Measurements from ENCODE around the gene TBCD. TPM values are rescaled to one million over a fixed set of nuclear protein-coding genes. Genes with fewer than 3 reads are reported as not detected.

The TBCD gene
- total RNA-seq, 1 donor from 2014 or later: 156 TPM

DNA sequence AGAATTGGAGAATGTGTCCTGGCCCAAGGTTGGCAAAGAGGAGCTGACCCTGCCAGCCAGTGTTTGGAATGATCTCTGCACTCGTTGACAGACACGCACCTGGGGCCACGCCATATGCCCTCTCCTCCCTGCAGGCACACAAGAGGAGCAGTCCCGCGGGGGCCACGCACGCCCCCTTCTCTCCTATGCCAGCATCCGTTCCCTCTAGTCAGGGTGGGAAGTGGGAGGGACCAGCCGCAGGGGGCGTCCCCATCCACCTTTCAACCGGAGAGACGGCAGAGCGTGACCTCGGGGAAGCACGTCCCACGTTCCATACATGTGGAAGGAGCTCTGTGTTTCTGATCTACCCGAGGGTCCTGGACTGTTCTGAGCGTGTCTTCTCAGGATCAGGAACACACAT is 174.9 kb downstream of the TBCD start:
- Histone ChIP-seq H3K9me3 (no peaks in the 10 kb centered on the region), H3K27ac (no peak overlapping the region), H3K36me3 (peaks cover 74 to 75% of the 10 kb centered on the region in 2 donors), H3K4me3 (no peak overlapping the region), H3K4me1 (no peaks in the 10 kb centered on the region), H3K27me3 (no peaks in the 10 kb centered on the region)
- TF ChIP-seq CTCF (IDR thresholded peaks at IDR 0.05): no peak
- intact Hi-C loops (cut with DNase I): no loop called here
- DNase-seq (ENCODE audit: low spot score in 2 of 2): no peak

- Histone ChIP-seq H3K36me3 (peaks cover 73 to 79% of the 10 kb centered on the region in 2 donors), H3K4me1 (no peaks in the 10 kb centered on the region), H3K27ac (no peak overlapping the region), H3K27me3 (no peaks in the 10 kb centered on the region), H3K4me3 (no peak overlapping the region), H3K9me3 (no peaks in the 10 kb centered on the region)
- DNase-seq (ENCODE audit: low spot score in 2 of 2): no peak
- intact Hi-C loops (cut with DNase I): no loop called here
- no peak for TF ChIP-seq CTCF (IDR thresholded peaks at IDR 0.05)
These were observed 175.4 kb downstream of the TBCD start for GRCh38 chr17:82927311-82927660.

GRCh38 chr17:82927661-82928601 is 176.1 kb downstream of the TBCD start:
- intact Hi-C loops (cut with DNase I): no loop called here
- no peak for TF ChIP-seq CTCF (IDR thresholded peaks at IDR 0.05)
- peaks cover 79 to 81% of the 10 kb centered on the region in 2 donors for H3K36me3 ChIP-seq
- no peaks in the 10 kb centered on the region for H3K4me1 ChIP-seq
- no peak overlapping the region for H3K27ac ChIP-seq
- no peak for DNase-seq (ENCODE audit: low spot score in 2 of 2)
- H3K4me3 ChIP-seq: no peak overlapping the region
- no peaks in the 10 kb centered on the region for H3K27me3 ChIP-seq
- no peaks in the 10 kb centered on the region for H3K9me3 ChIP-seq

GRCh38 chr17:82929011-82929622 is 177.3 kb downstream of the TBCD start:
- Histone ChIP-seq H3K4me1 (no peaks in the 10 kb centered on the region), H3K36me3 (peaks cover 74 to 86% of the 10 kb centered on the region in 2 donors), H3K27ac (no peak overlapping the region), H3K9me3 (no peaks in the 10 kb centered on the region), H3K27me3 (no peaks in the 10 kb centered on the region), H3K4me3 (no peak overlapping the region)
- intact Hi-C loops (cut with DNase I): no loop called here
- no peak for TF ChIP-seq CTCF (IDR thresholded peaks at IDR 0.05)
- DNase-seq (ENCODE audit: low spot score in 2 of 2): no peak

GRCh38 chr17:82929676-82930042 is 177.8 kb downstream of the TBCD start:
- no peak overlapping the region for H3K27ac ChIP-seq
- intact Hi-C loops (cut with DNase I): no loop called here
- no peaks in the 10 kb centered on the region for H3K27me3 ChIP-seq
- DNase-seq (ENCODE audit: low spot score in 2 of 2): no peak
- no peak overlapping the region for H3K4me3 ChIP-seq
- H3K4me1 ChIP-seq: no peaks in the 10 kb centered on the region
- peaks cover 71 to 90% of the 10 kb centered on the region in 2 donors for H3K36me3 ChIP-seq
- no peak for TF ChIP-seq CTCF (IDR thresholded peaks at IDR 0.05)
- H3K9me3 ChIP-seq: no peaks in the 10 kb centered on the region

Measured in ascending aorta (tissue), 2 donors.